Stimulated activated CD8-positive, alpha-beta memory T cell treated with anti-CD3 and anti-CD28 coated beads, Interleukin-4, amount 100 ng/mL, for 1 hour (primary cell): ENCODE data around the gene AVL9.
"Not testable (repeated sequence)": the region's sequence is repeated elsewhere in the genome, so short reads cannot be mapped to it uniquely, and the experiment has no call there.

Experiments used
- DNase-seq, 2 donors: peaks; one replicate each; pipeline ENCODE4 v3.0.0-alpha.2; 2020; ENCODE audit warnings: low read depth in 2 of 2, low spot score in 1 of 2

Gene AVL9

GRCh38 chr7:32586291-32587221 is 91.3 kb downstream of the AVL9 start:
- DNase-seq, result no peak

- DNase-seq, result no peak
Measured at GRCh38 chr7:32587411-32587948, 92.2 kb downstream of the AVL9 start.

DNA sequence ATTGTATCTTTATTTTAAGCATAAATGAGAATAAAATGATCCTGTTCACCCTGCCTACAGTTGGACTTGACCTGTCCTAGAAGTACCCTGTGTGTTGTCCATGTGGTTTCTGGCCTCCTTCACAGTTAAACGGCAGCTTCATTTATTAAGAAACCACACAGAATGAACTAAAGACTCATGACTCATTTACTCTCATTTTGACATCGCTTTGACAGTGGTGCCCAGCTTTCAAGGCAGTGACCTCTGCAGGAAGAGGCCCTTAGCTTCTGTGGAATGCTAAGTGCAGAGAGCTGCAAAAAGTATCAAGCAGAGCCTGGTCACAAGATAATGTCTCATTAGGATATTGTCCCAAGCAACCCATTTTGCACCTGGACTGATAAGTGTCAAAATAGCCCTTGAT is 93.4 kb downstream of the AVL9 start:
- DNase-seq, result no peak

GRCh38 chr7:32591938-32592337 is 96.6 kb downstream of the AVL9 start:
- no peak for DNase-seq

DNA sequence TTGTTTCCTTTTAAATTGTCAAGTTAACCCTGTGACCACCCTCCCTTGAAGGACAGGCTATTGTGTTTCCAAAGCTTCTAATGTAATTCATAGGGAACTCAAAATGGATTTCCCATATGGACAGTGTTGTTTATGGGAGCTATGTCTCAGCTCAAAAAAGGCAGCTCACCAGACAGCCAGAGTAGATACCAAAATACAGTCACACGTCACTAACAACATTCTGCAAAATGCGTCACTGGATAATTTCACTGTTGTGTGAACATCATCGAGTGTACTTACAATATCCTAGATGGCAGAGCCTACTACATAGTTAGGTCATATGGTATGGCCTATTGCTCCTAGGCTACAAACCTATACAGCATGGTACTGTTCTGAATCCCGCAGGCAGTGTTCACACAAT is 97.4 kb downstream of the AVL9 start:
- DNase-seq, result no peak

DNA sequence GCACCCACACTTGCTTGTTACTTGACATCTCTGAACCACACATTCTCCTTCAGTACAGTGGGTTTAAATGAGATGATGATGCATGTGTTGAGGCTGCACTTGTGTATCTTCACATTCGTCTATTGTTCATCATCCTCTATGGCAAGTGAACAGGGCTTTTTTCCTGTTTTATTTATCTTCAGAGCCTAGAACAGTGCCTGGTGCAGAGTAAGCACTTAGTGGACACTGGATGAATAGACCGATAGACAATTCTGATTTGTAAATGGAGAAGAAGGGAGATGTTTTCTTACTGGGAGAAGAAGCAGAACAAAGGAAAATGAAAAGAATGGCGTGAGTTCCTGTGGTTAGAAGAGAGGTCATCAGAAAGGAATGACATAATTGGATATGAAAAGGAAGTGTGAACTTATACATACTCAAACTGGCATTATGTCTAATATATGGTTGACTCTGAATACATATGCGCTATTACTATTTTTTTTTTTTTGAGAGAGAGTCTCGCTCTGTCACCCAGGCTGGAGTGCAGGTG is 99.7 kb downstream of the AVL9 start:
- no peak for DNase-seq

- DNase-seq, result not testable (repeated sequence)
Measured at GRCh38 chr7:32601196-32601595, 105.9 kb downstream of the AVL9 start.

GRCh38 chr7:32602470-32602869 is 107.2 kb downstream of the AVL9 start:
- DNase-seq, result no peak

- not testable (repeated sequence) for DNase-seq
Measured at GRCh38 chr7:32603492-32603891, 108.2 kb downstream of the AVL9 start.

GRCh38 chr7:32604047-32604446 is 108.8 kb downstream of the AVL9 start:
- DNase-seq, result not testable (repeated sequence)

DNA sequence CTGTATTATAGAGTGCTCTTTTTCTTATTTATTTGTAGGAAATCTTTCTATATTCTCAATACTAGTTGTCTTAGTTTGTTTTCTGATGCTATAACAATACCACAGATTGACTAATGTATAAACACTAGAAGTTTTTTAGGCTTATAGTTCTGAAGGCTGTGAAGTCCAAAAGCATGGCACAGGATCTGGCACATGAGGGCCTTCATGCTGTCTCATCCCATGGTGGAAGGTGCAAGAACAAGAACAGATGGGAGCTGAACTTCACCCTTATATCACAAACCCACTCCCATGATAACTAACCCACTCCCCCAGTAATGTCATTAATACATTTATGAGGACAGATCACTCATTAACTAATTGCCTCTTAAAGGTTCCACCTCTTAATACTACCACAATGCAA is 109.7 kb downstream of the AVL9 start:
- DNase-seq, result no peak

DNA sequence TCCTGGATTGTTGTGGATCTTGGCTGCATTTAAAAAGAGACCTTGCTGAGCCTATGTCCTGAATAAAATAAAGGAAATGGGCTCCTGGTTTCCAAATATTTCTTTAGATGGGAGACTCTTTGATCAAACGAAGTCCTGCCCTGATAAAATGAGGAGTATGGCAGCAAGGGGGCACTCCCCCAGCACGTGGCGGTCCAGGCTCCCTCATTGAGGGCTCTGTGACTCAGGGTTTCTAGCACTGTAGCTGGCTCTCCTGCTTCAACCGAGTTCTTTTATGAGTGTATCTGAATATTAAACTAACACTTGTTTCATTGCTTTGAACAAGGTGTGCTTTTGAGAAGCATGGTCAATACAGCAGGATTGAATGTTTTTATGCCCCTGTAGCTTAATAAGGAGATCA is 114.2 kb downstream of the AVL9 start:
- DNase-seq, result no peak

GRCh38 chr7:32611201-32612099 is 116.2 kb downstream of the AVL9 start:
- DNase-seq, result no peak

DNA sequence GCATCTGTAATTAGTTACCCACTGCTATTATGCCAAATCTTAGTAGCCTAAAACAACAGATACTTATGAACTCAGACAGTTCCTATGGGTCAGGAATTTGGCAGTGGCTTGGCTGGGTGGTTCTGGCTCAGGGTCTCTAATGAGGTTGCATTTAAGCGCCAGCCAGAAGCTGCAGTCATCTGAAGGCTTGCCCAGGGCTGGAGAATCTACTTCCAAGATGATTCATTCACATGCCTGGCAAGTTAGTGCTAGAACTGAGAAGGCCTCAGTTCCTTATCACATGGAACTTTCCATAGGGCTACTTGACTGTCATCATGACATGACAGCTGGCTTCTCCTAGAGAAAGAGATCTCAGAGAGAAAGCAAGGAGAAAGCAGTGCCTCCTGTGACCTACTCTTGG is 121.3 kb downstream of the AVL9 start:
- no peak for DNase-seq

- DNase-seq, result no peak
Measured at GRCh38 chr7:32618470-32618869, 123.2 kb downstream of the AVL9 start.

GRCh38 chr7:32618987-32619386 is 123.7 kb downstream of the AVL9 start:
- DNase-seq, result no peak

DNA sequence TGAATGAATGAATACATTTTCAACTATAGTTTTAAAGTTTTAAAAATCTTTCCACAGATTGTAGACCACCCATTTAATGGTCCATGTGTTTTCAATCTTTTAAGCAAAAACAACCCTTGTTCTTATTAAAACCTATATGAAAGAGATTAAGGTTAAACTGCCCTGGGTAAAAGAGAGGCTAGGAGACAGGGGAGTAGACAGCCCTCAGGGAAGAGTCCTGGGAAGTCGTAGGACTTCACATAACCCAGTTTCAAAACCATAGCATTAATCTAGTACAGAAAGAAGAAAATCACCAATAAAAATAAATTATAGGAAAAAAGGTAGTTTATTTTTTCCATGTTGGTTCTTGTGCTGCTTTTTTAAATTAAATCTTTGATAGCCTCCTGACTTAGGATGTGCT is 124.1 kb downstream of the AVL9 start:
- not testable (repeated sequence) for DNase-seq

GRCh38 chr7:32631021-32631420 is 135.7 kb downstream of the AVL9 start:
- DNase-seq, result no peak

DNA sequence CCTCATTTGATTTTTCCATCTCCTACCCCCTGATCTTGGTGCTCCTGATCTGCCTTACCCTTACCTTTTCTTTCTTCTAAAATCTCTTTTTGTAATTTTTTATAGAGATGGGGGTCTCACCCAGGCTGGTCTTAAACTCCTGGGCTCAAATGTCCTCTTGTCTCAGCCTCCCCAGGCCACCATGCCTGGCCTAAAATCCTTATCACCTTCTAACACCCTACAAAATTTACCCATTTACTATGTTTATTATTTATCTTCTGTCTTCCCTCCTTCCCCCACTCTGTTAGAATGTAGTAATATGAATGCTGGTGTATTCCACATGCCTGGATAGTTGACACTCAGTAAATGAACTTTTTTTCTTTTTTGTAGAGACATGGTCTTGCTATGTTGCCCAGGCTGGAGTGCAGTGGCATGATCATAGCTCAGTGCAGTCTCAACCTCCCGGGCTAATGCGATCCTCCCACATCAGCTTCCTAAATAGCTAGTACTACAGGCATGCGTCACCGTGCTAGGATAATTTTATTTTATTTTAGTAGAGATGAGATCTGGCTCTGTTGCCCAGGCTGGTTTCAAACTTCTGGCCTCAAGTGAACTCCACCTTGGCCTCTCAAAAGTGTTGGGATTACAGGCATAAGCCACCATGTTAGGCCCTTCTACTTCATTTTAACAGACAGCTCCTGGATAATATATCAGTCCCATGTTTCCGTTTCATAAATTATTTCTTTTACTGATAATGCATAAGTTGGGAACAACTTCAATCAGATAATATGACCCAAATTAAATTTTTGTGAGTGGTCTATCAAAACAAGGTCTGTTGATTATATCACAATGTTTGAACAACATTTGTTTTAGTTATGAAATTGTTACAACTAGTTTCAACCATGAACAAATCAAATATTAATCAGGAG is 136.6 kb downstream of the AVL9 start:
- DNase-seq, result not testable (repeated sequence)

DNA sequence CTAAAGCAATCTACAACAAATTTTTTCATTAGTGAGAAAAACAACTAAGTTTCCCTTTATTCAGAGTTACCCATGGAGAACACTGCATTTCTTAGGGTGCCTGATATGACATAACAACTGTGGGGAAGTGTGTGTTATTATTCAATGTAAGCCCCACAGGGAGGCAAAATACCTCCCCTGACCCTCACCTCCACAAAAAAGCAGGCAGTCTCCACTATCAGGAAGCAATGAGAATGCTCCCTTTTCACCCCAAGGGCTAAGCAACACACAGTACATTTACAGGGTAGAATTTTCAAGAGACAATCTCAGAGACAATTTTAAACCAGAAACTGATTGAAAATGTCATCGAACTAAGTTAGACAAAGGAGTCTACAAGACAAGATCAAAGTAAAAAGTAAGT is 138.2 kb downstream of the AVL9 start:
- not testable (repeated sequence) for DNase-seq
